ENCODE results near the gene CAMK2G.
"Not testable (repeated sequence)": the region's sequence is repeated elsewhere in the genome, so short reads cannot be mapped to it uniquely, and the experiment has no call there.

CAMK2G gene

GRCh38 chr10:73791871-73792400 lies 82.4 kb downstream of the CAMK2G start:
- ATAC-seq (replicated peaks; ENCODE audit: extremely low read depth, poor library complexity, severe bottlenecking), result no peak
- peaks cover 48% of the 10 kb centered on the region for H3K36me3 Mint-ChIP-seq (ENCODE audit: insufficient read depth)
- no peaks in the 10 kb centered on the region for H3K9me3 Mint-ChIP-seq
- no peak overlapping the region for H3K4me3 Mint-ChIP-seq
- no peaks in the 10 kb centered on the region for H3K27me3 Mint-ChIP-seq
- no peak for DNase-seq (ENCODE audit: low spot score in 2 of 2)
- no peak overlapping the region for H3K27ac Mint-ChIP-seq (ENCODE audit: low read depth)
- H3K4me1 Mint-ChIP-seq, result peaks cover 10% of the 10 kb centered on the region

- ATAC-seq (replicated peaks; ENCODE audit: extremely low read depth, poor library complexity, severe bottlenecking), result no peak
- no peak overlapping the region for H3K27ac Mint-ChIP-seq (ENCODE audit: low read depth)
- no peak overlapping the region for H3K4me3 Mint-ChIP-seq
- DNase-seq (ENCODE audit: low spot score in 2 of 2), result no peak
- H3K36me3 Mint-ChIP-seq (ENCODE audit: insufficient read depth), result peaks cover 46% of the 10 kb centered on the region
- H3K4me1 Mint-ChIP-seq, result peaks cover 16% of the 10 kb centered on the region
- H3K27me3 Mint-ChIP-seq, result no peaks in the 10 kb centered on the region
- no peaks in the 10 kb centered on the region for H3K9me3 Mint-ChIP-seq
These were observed 83.3 kb downstream of the CAMK2G start for GRCh38 chr10:73790886-73791625.

- Mint-ChIP-seq H3K4me3 (no peak overlapping the region), H3K4me1 (peaks cover 26% of the 10 kb centered on the region), H3K27me3 (no peaks in the 10 kb centered on the region), H3K36me3 (ENCODE audit: insufficient read depth) (peaks cover 44% of the 10 kb centered on the region), H3K27ac (ENCODE audit: low read depth) (peak overlapping the region; percentile 60), H3K9me3 (no peaks in the 10 kb centered on the region)
- DNase-seq (ENCODE audit: low spot score in 2 of 2) (no peak), ATAC-seq (replicated peaks; ENCODE audit: extremely low read depth, poor library complexity, severe bottlenecking) (no peak)
These were observed 84.7 kb downstream of the CAMK2G start for GRCh38 chr10:73789659-73790055.

GRCh38 chr10:73788864-73789658 lies 85.3 kb downstream of the CAMK2G start:
- Mint-ChIP-seq H3K27me3 (no peaks in the 10 kb centered on the region), H3K27ac (ENCODE audit: low read depth) (peak overlapping the region; percentile 60), H3K4me1 (peaks cover 26% of the 10 kb centered on the region), H3K36me3 (ENCODE audit: insufficient read depth) (peaks cover 41% of the 10 kb centered on the region), H3K9me3 (no peaks in the 10 kb centered on the region), H3K4me3 (no peak overlapping the region)
- ATAC-seq (replicated peaks; ENCODE audit: extremely low read depth, poor library complexity, severe bottlenecking) (no peak), DNase-seq (ENCODE audit: low spot score in 2 of 2) (no peak)

GRCh38 chr10:73787031-73787800 lies 87.1 kb downstream of the CAMK2G start:
- Mint-ChIP-seq H3K4me3 (peak overlapping the region; percentile 89), H3K4me1 (peaks cover 29% of the 10 kb centered on the region), H3K36me3 (ENCODE audit: insufficient read depth) (peaks cover 34% of the 10 kb centered on the region)
- not testable (repeated sequence) for H3K27ac Mint-ChIP-seq (ENCODE audit: low read depth); H3K27me3 Mint-ChIP-seq; ATAC-seq (replicated peaks; ENCODE audit: extremely low read depth, poor library complexity, severe bottlenecking); DNase-seq (ENCODE audit: low spot score in 2 of 2); H3K9me3 Mint-ChIP-seq

- Mint-ChIP-seq H3K36me3 (ENCODE audit: insufficient read depth) (peaks cover 35% of the 10 kb centered on the region), H3K27ac (ENCODE audit: low read depth) (peak overlapping the region; percentile 92), H3K9me3 (no peaks in the 10 kb centered on the region), H3K27me3 (no peaks in the 10 kb centered on the region), H3K4me1 (peaks cover 36% of the 10 kb centered on the region), H3K4me3 (peak overlapping the region; percentile 89)
- DNase-seq (ENCODE audit: low spot score in 2 of 2) (no peak), ATAC-seq (replicated peaks; ENCODE audit: extremely low read depth, poor library complexity, severe bottlenecking) (no peak)
These were observed 87.9 kb downstream of the CAMK2G start for GRCh38 chr10:73786512-73786885.

- Mint-ChIP-seq H3K27ac (ENCODE audit: low read depth) (peak overlapping the region; percentile 92), H3K4me3 (peak overlapping the region; percentile 89), H3K4me1 (peaks cover 39% of the 10 kb centered on the region), H3K36me3 (ENCODE audit: insufficient read depth) (peaks cover 29% of the 10 kb centered on the region), H3K9me3 (no peaks in the 10 kb centered on the region), H3K27me3 (no peaks in the 10 kb centered on the region)
- ATAC-seq (replicated peaks; ENCODE audit: extremely low read depth, poor library complexity, severe bottlenecking), result peak; percentile 8
- peak; percentile 41 to 42 for DNase-seq (ENCODE audit: low spot score in 2 of 2)
These were observed 88.4 kb downstream of the CAMK2G start for GRCh38 chr10:73785721-73786511.

GRCh38 chr10:73785211-73785720 lies 89.1 kb downstream of the CAMK2G start, which contains the start of gene ZSWIM8:
Gene ZSWIM8 (plus strand): TSS chr10:73785606. CDS start chr10:73785879, 273 bp downstream.
- H3K36me3 Mint-ChIP-seq (ENCODE audit: insufficient read depth), result peaks cover 24% of the 10 kb centered on the region
- ATAC-seq (replicated peaks; ENCODE audit: extremely low read depth, poor library complexity, severe bottlenecking), result peak; percentile 83
- peak within 1 kb of the TSS; percentile 89 for H3K4me3 Mint-ChIP-seq
- no peaks in the 10 kb centered on the region for H3K9me3 Mint-ChIP-seq
- peaks cover 46% of the 10 kb centered on the region for H3K4me1 Mint-ChIP-seq
- H3K27ac Mint-ChIP-seq (ENCODE audit: low read depth), result peak within 1 kb of the TSS; percentile 92
- DNase-seq (ENCODE audit: low spot score in 2 of 2), result peak; percentile 60 to 79
- no peaks in the 10 kb centered on the region for H3K27me3 Mint-ChIP-seq

- no peak for DNase-seq (ENCODE audit: low spot score in 2 of 2)
- H3K9me3 Mint-ChIP-seq, result no peaks in the 10 kb centered on the region
These were observed 91.6 kb downstream of the CAMK2G start for GRCh38 chr10:73782749-73783085.

GRCh38 chr10:73781879-73782748 lies 92.2 kb downstream of the CAMK2G start, which contains the start of gene CHCHD1:
Gene CHCHD1 (plus strand): TSS chr10:73782048. CDS start chr10:73782076, 28 bp downstream.
- H3K9me3 Mint-ChIP-seq, result no peaks in the 10 kb centered on the region
- H3K27me3 Mint-ChIP-seq, result no peaks in the 10 kb centered on the region
- H3K4me1 Mint-ChIP-seq, result peaks cover 50% of the 10 kb centered on the region
- DNase-seq (ENCODE audit: low spot score in 2 of 2), result peak; percentile 81 to 84
- peak within 1 kb of the TSS; percentile 97 for H3K4me3 Mint-ChIP-seq
- ATAC-seq (replicated peaks; ENCODE audit: extremely low read depth, poor library complexity, severe bottlenecking), result peak; percentile 50
- peak within 1 kb of the TSS; percentile 96 for H3K27ac Mint-ChIP-seq (ENCODE audit: low read depth)
- H3K36me3 Mint-ChIP-seq (ENCODE audit: insufficient read depth), result peaks cover 41% of the 10 kb centered on the region

More at GRCh38 chr10:73782749-73783085, 91.6 kb downstream of the CAMK2G start:
- ATAC-seq (replicated peaks; ENCODE audit: extremely low read depth, poor library complexity, severe bottlenecking), result no peak
- Mint-ChIP-seq H3K4me1 (peaks cover 49% of the 10 kb centered on the region), H3K27ac (ENCODE audit: low read depth) (peak overlapping the region; percentile 96), H3K4me3 (peak overlapping the region; percentile 97), H3K36me3 (ENCODE audit: insufficient read depth) (peaks cover 35% of the 10 kb centered on the region), H3K27me3 (no peaks in the 10 kb centered on the region)

- Mint-ChIP-seq H3K4me1 (peaks cover 53% of the 10 kb centered on the region), H3K36me3 (ENCODE audit: insufficient read depth) (peaks cover 47% of the 10 kb centered on the region), H3K4me3 (peak overlapping the region; percentile 97), H3K27ac (ENCODE audit: low read depth) (peak overlapping the region; percentile 96), H3K9me3 (no peaks in the 10 kb centered on the region), H3K27me3 (no peaks in the 10 kb centered on the region)
- DNase-seq (ENCODE audit: low spot score in 2 of 2), result no peak
- no peak for ATAC-seq (replicated peaks; ENCODE audit: extremely low read depth, poor library complexity, severe bottlenecking)
These were observed 92.8 kb downstream of the CAMK2G start for GRCh38 chr10:73781548-73781878.

All from central memory CD8-positive, alpha-beta T cell (primary cell).